Adrenal gland (tissue), 12 donors: ENCODE measurements around the gene ROR1. TPM values are rescaled to one million over a fixed set of nuclear protein-coding genes. Genes with fewer than 3 reads are reported as not detected.

Experiments used
- DNase-seq, 7 donors: peaks; one replicate each; pipeline ENCODE4 v3.0.0-alpha.2; 2019 to 2020
- H3K27ac ChIP-seq, 5 donors: fragments of 200-600 bp; sonication (generic) in 4 of 5; 1 replicate in 3 of 5; 2 replicates in 2 of 5; pipeline versions ENCODE4 v1.5.1 to v1.8.0; 2016 to 2020; ENCODE audit warnings: mild to moderate bottlenecking in 1 of 5
- H3K27me3 ChIP-seq: fragments of 200-600 bp; 2 replicates; pipeline ENCODE4 v1.8.0; 2021
- H3K36me3 ChIP-seq, 2 donors: fragments of 200-600 bp; replicated peaks in 1 of 2; 1 replicate in 1 of 2; 2 replicates in 1 of 2; pipeline versions ENCODE4 v1.5.1 to v1.8.0; 2018 to 2022
- H3K4me1 ChIP-seq, 2 donors: fragments of 200-600 bp; replicated peaks in 1 of 2; 1 replicate in 1 of 2; 2 replicates in 1 of 2; pipeline versions ENCODE4 v1.5.1 to v1.8.0; 2018 to 2021
- H3K4me3 ChIP-seq, 4 donors: fragments of 200-600 bp; sonication (generic) in 3 of 4; one replicate each; pipeline ENCODE4 v1.5.1; 2016 to 2018
- H3K9me3 ChIP-seq, 3 donors: fragments of 200-600 bp; sonication (generic) in 1 of 3; replicated peaks in 1 of 3; 1 replicate in 2 of 3; 2 replicates in 1 of 3; pipeline versions ENCODE4 v1.5.1 to v1.8.0; 2016 to 2021
- POLR2A ChIP-seq, 2 donors: fragments of 450-650 bp; IDR thresholded peaks; one replicate each; pipeline ENCODE4 v1.6.1; 2017; ENCODE audit warnings: antibody characterized with exemption in 2 of 2, mild to moderate bottlenecking in 2 of 2, moderate library complexity in 1 of 2
- whole genome bisulfite sequencing, 4 donors: extraction: QIAGEN DNeasy Blood & Tissue Kit in 2 of 4; methylation state at CpG; one replicate each; pipeline versions ENCODE4 v1.1.5 to v1.1.7; 2013 to 2017; 5-methylcytosine and 5-hydroxymethylcytosine counted together
- intact Hi-C, 2 donors: fragments of 100-400 bp; cut with DNase I; formaldehyde crosslinking; loops; one replicate each; pipeline versions ENCODE4 v1.14.1 to v1.15.0; 2022 to 2023
- polyA plus RNA-seq, 3 donors: library from polyadenylated mRNA; stranded (reverse); fragments of 200-250 nt in 2 of 3; fragments of 350-450 nt in 1 of 3; fragmentation: Illumina TruSeq in 1 of 3; extraction: RNeasy Lipid Tissue Mini Kit (QIAGEN cat#74804) in 1 of 3; gene quantifications; one replicate each; pipeline ENCODE4 v1.2.3, GENCODE V29; 2013 to 2014
- total RNA-seq, 9 donors: library from RNA; depleted of rRNA in 4 of 9; stranded (reverse); fragments of >200 nt in 4 of 9; fragments of 120-200 nt in 1 of 9; fragmentation: NEBNext Ultra II Directional in 1 of 9; extraction: Animal tissue kit (Norgen Biotek cat#: 25700) in 1 of 9; gene quantifications; one replicate each; pipeline versions ENCODE4 v1.1.0 to v1.2.4, GENCODE V29; 2013 to 2023
- TF ChIP-seq, protein P1 (sequence below), 6 experiments: fragments of 450-650 bp in 4 of 6; fragments of 200-600 bp in 2 of 6; sonication (generic) in 1 of 6; IDR thresholded peaks; 1 replicate in 5 of 6; 2 replicates in 1 of 6; pipeline versions ENCODE4 v1.5.1 to v1.8.0; 2016 to 2021; ENCODE audit warnings: antibody characterized with exemption in 6 of 6, mild to moderate bottlenecking in 2 of 6, moderate library complexity in 1 of 6
- donor health status: healthy with polysubstance abuse.
- donor health status: Bipolar disorder and iron deficiency.
- donor health status: DM: yes; HTN: yes; CAD: no.
- donor health status: DM: no; HTN: no; CAD: no.
- donor health status: DM: no; HTN: no; CAD: no.
- donor health status: DM: yes; HTN: yes; CAD: no.

ROR1 gene
- total and polyA plus RNA-seq, 12 donors: 0.54 to 4.6 (median 2.6) TPM

DNA sequence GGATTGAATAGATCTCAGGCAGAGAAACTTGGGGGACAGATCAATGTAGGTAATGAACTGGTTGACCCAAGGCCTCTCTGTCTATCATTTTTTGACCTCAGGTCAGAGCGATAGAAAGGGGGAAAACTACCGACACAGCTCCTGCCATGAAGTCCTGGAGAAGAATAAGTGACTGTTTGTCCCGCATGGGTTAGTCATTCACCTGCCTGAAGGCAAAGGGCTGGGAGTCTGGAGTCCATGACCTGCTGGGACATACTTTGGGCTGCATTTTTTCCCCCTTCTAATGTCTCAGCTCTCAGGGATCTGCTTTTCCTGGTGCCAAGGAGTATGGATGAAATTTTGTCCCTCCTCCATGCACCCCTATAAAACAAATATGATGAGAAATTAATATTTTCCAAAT, 1.6 kb upstream of the ROR1 start:
- intact Hi-C loops: no loop called here

DNA sequence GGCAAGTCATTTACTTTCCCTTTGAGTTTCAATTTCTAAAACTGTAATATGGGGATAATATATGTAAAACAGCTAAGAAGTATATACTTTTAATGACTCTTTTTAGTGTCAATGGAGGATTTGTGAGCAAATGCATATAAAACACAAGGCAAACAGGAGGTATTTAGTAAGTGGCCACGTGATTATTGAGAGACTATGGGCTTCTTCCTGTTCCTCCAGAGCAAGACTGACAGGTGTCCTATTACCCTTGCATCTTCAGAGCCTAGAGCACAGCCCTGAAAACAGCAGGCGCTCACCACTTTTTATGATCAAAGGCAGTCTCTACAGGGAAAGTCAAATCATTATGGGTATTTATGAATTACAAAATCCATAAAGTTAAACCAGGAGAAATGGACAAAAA, 941 bp upstream of the ROR1 start:
- Histone ChIP-seq H3K27ac (no peak overlapping the region), H3K4me3 (no peak overlapping the region), H3K27me3 (no peaks in the 10 kb centered on the region), H3K4me1 (peaks cover 0 to 12% of the 10 kb centered on the region in 2 donors), H3K36me3 (no peaks in the 10 kb centered on the region), H3K9me3 (no peaks in the 10 kb centered on the region)
- 58 to 71% (median 59%) methylated on average over 2 of the region's 2 CpGs for WGBS, 4 donors
- DNase-seq: no peak
- intact Hi-C loops: no loop called here
- no peak for TF ChIP-seq POLR2A (IDR thresholded peaks at IDR 0.05)
- TF ChIP-seq, protein P1, sequence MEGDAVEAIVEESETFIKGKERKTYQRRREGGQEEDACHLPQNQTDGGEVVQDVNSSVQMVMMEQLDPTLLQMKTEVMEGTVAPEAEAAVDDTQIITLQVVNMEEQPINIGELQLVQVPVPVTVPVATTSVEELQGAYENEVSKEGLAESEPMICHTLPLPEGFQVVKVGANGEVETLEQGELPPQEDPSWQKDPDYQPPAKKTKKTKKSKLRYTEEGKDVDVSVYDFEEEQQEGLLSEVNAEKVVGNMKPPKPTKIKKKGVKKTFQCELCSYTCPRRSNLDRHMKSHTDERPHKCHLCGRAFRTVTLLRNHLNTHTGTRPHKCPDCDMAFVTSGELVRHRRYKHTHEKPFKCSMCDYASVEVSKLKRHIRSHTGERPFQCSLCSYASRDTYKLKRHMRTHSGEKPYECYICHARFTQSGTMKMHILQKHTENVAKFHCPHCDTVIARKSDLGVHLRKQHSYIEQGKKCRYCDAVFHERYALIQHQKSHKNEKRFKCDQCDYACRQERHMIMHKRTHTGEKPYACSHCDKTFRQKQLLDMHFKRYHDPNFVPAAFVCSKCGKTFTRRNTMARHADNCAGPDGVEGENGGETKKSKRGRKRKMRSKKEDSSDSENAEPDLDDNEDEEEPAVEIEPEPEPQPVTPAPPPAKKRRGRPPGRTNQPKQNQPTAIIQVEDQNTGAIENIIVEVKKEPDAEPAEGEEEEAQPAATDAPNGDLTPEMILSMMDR (IDR thresholded peaks at IDR 0.05): no peak

More for the DNA sequence above, 1.6 kb upstream of the ROR1 start:
- Histone ChIP-seq H3K9me3 (no peaks in the 10 kb centered on the region), H3K27me3 (no peaks in the 10 kb centered on the region), H3K27ac (no peak overlapping the region), H3K4me1 (peaks cover 0 to 12% of the 10 kb centered on the region in 2 donors), H3K36me3 (no peaks in the 10 kb centered on the region), H3K4me3 (no peak overlapping the region)
- DNase-seq: no peak
- 96 to 99% (median 98%) methylated on average over 3 of the region's 3 CpGs for WGBS, 4 donors
- TF ChIP-seq, protein P1 (IDR thresholded peaks at IDR 0.05): no peak
- TF ChIP-seq POLR2A (IDR thresholded peaks at IDR 0.05): no peak

DNA sequence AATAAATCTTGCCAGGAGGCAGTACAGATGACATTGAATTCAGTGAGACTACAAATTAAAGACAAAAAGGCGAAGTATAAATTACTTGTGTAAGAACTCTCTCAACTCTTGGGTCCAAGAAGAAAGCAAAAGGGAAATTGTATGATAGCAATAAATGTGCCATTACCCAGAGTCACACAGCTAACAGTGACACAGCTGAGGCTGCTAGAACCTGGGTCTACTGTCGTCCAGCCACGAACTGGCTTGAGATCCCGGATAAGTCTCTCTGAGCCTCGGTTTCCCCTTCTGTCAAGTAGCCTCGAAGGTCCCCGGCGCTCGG, 362 bp upstream of the ROR1 start:
- no peak for DNase-seq
- Histone ChIP-seq H3K27me3 (no peaks in the 10 kb centered on the region), H3K27ac (peak overlapping the region in 2 of 5 donors; percentile 69 to 82), H3K4me3 (peak overlapping the region in 2 of 4 donors; percentile 68 to 75), H3K9me3 (no peaks in the 10 kb centered on the region), H3K36me3 (no peaks in the 10 kb centered on the region), H3K4me1 (peaks cover 0 to 12% of the 10 kb centered on the region in 2 donors)
- 4 to 32% (median 4%) methylated on average over 1 to 9 of the region's 9 CpGs for WGBS, 4 donors
- TF ChIP-seq, protein P1 (IDR thresholded peaks at IDR 0.05): no peak
- no peak for TF ChIP-seq POLR2A (IDR thresholded peaks at IDR 0.05)
- intact Hi-C loops: no loop called here

DNA sequence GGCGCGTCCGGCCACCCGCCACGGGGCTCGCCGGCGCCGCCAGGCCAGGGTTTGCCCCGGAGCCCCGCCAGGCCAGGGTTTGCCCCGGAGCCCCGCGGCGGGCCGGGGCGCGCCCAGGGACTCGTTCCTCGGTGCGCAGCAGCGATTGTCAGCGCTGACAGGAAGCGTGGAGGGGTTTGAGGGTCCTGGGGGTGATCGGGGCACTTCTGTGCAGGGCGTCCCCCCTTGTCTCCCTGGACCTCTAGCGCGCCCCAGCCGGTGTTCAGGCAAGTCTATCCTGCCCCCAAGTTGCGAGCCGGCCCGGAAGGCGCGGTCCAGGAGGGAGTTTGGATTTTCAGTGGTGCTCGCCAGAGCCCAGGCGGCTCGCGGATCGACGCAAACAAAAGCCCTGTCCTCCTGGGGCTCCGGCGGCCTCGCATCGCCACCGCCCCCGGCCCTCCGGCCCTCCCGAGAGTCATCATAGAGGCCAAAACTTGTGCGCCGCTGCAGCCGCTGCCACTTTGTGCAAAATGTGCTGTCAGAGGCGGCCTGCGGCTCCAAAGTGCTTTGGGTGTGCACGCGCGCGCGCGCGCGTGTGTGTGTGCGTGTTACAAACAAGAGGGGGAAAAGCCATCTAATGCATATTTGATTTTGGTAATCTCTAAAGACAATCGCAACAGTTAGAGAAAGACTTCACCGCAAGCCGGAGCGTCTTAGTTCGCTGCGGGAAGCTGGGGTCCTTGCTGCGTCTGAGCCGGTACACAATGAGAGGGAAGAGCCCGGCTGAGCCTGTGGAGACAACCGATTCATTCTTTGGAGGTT, 1.0 kb downstream of the ROR1 start:
- no peaks in the 10 kb centered on the region for H3K27me3 ChIP-seq
- H3K9me3 ChIP-seq: no peaks in the 10 kb centered on the region
- no peaks in the 10 kb centered on the region for H3K36me3 ChIP-seq
- 1 to 5% (median 1%) methylated on average over 21 to 72 of the region's 72 CpGs for WGBS, 4 donors
- intact Hi-C loops: loop anchor here in 1 of 2 donors (5.0 kb wide), 1 partner anchor 362 kb away; no protein-coding TSS in a partner anchor
- TF ChIP-seq, protein P1 (IDR thresholded peaks at IDR 0.05): no peak
- TF ChIP-seq POLR2A (IDR thresholded peaks at IDR 0.05): no peak
- H3K27ac ChIP-seq: peak overlapping the region in 2 of 5 donors; percentile 63 to 82
- DNase-seq: peak in 5 of 7 donors; percentile 17 to 34 (median 28)
- H3K4me1 ChIP-seq: peaks cover 0 to 12% of the 10 kb centered on the region in 2 donors
- peak overlapping the region in 3 of 4 donors; percentile 1 to 75 (median 51) for H3K4me3 ChIP-seq
